ENCODE results near the gene VWC2L. TPM values are rescaled to one million over a fixed set of nuclear protein-coding genes. Genes with fewer than 3 reads are reported as not detected.

The VWC2L gene
- total and polyA plus RNA-seq, 2 of the 4 experiments (the other 2 are of a cell fraction) = not detected

DNA sequence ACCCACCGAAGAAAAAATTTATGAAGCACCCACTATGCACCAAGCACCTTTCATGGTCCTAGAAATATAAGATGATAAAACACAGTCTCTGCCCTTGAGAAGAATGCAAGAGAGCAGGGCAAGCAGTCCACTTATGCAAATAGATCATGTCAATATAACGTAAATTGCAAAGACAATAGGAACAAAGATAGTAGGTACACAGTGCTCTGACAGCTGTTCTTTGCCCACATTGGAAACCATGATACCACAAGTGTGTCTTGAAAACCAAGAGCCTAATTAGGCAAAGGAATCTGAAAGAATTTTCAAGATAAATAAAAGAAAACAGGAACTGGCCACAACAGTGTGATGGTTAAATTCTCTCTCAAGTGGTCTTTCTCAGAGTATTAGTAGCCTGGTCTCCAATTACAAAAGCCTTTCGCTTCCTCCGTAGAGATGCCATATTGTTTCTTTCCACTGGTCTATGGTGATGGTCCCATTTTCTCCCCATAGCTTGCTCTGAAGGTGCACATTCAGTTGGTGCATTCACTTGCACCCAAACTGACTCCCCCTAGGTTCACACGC, 108.5 kb downstream of the VWC2L start:
- Histone ChIP-seq H3K18ac (ENCODE audit: low read depth, low read length) (no peak overlapping the region), H3K14ac (replicated peaks; ENCODE audit: low read depth, low read length) (no peak overlapping the region), H4K8ac (ENCODE audit: low read depth in 2 of 2, low read length in 2 of 2) (no peak overlapping the region), H3K4me3 (ENCODE audit: insufficient read depth, low read depth, low read length) (no peak overlapping the region), H3K9ac (ENCODE audit: low read depth, low read length) (no peak overlapping the region), H3K9me3 (ENCODE audit: control insufficient read depth, insufficient read depth, low read length) (no peaks in the 10 kb centered on the region), H4K91ac (ENCODE audit: insufficient read depth, low read depth, low read length) (no peak overlapping the region), H2BK20ac (ENCODE audit: low read depth, low read length) (no peak overlapping the region), H3K9me1 (ENCODE audit: insufficient read depth, low read length) (no peaks in the 10 kb centered on the region), H3K4me1 (ENCODE audit: control insufficient read depth, insufficient read depth, low read length) (no peaks in the 10 kb centered on the region), H3K23ac (ENCODE audit: low read depth, low read length) (no peak overlapping the region), H2AFZ (replicated peaks; ENCODE audit: low read length, poor library complexity) (no peak overlapping the region), H3K56ac (ENCODE audit: extremely low read depth, insufficient read depth, low read length) (no peak overlapping the region), H3K27ac (ENCODE audit: insufficient read depth, low read length) (no peak overlapping the region), H2BK120ac (ENCODE audit: low read depth, low read length) (no peak overlapping the region), H2BK5ac (ENCODE audit: low read depth, low read length, poor library complexity, severe bottlenecking) (no peak overlapping the region), H4K5ac (ENCODE audit: low read depth, low read length) (no peak overlapping the region), H3K4ac (ENCODE audit: low read depth, low read length) (no peak overlapping the region), H2AK5ac (ENCODE audit: low read depth, low read length) (no peak overlapping the region), H3K27me3 (ENCODE audit: control insufficient read depth, insufficient read depth, low read length) (no peaks in the 10 kb centered on the region), H3K79me1 (ENCODE audit: low read depth in 1 of 2, low read length in 2 of 2) (no peaks in the 10 kb centered on the region), H2AK9ac (replicated peaks; ENCODE audit: low read depth, low read length, poor library complexity) (no peak overlapping the region), H3K36me3 (ENCODE audit: control insufficient read depth, insufficient read depth, low read length) (no peaks in the 10 kb centered on the region), H4K20me1 (ENCODE audit: insufficient read depth, low read length) (no peaks in the 10 kb centered on the region), H3K4me2 (ENCODE audit: low read depth, low read length) (no peak overlapping the region), H2BK15ac (ENCODE audit: low read depth, low read length) (no peak overlapping the region)
- intact Hi-C loops (cut with micrococcal nuclease) = no loop called here
- DNase-seq = no peak
- dilution Hi-C loops (cut with HindIII; ENCODE audit: low sequenced_read_pairs, unreplicated experiment) = no loop called here
- in situ Hi-C loops (cut with MboI; ENCODE audit: low sequenced_read_pairs) = no loop called here
- ATAC-seq (ENCODE audit: low read depth) = no peak
- WGBS, 2 experiments (ENCODE audit: extremely low coverage in 2 of 2, insufficient read length in 1 of 2) = 100% methylated on average over 1 of the region's 5 CpGs; no CpG with 5 or more reads in 1 of the 2 experiments
- POLR2A ChIA-PET (ENCODE audit: unreplicated experiment) = no interaction called here
- CTCF ChIA-PET = no interaction called here
- TF ChIP-seq MAFK (IDR thresholded peaks at IDR 0.05; ENCODE audit: low read depth, low read length) (no peak), SMC3 (IDR thresholded peaks at IDR 0.05; ENCODE audit: low read depth, low read length) (no peak), MAZ (IDR thresholded peaks at IDR 0.05; ENCODE audit: borderline replicate concordance, low read depth, low read length) (no peak)
- BruUV-seq (replicated peaks) = no TSS peak

Data from IMR-90 (cell line).